Activated CD4-positive, alpha-beta T cell treated with anti-CD3 and anti-CD28 coated beads for 1 hour (primary cell): ENCODE results near the gene FSD2.
A peak's percentile ranks its signal among the peaks of the same experiment; 100 is the strongest.
"Not testable (repeated sequence)": the region's sequence is repeated elsewhere in the genome, so short reads cannot be mapped to it uniquely, and the experiment has no call there.

Experiments used
- DNase-seq: peaks from one replicate; pipeline ENCODE4 v3.0.0-alpha.2; 2020

FSD2 gene

GRCh38 chr15:82830427-82831173 is 24.7 kb upstream of the FSD2 start:
- no peak for DNase-seq

GRCh38 chr15:82829234-82829633 is 23.4 kb upstream of the FSD2 start:
- no peak for DNase-seq

GRCh38 chr15:82828075-82828474 is 22.2 kb upstream of the FSD2 start:
- DNase-seq = no peak

GRCh38 chr15:82823049-82823448 is 17.2 kb upstream of the FSD2 start:
- no peak for DNase-seq

GRCh38 chr15:82821851-82822250 is 16.0 kb upstream of the FSD2 start:
- DNase-seq = not testable (repeated sequence)

GRCh38 chr15:82821396-82821795 is 15.5 kb upstream of the FSD2 start:
- not testable (repeated sequence) for DNase-seq

- DNase-seq = no peak
These were observed 14.3 kb upstream of the FSD2 start for GRCh38 chr15:82820128-82820527.

GRCh38 chr15:82812994-82813393 is 7.1 kb upstream of the FSD2 start:
- DNase-seq = no peak

- peak; percentile 12 for DNase-seq
These were observed 5.1 kb upstream of the FSD2 start for GRCh38 chr15:82810890-82811426.

GRCh38 chr15:82810061-82810889 is 4.4 kb upstream of the FSD2 start:
- DNase-seq = peak; percentile 12

- peak; percentile 89 for DNase-seq
These were observed 3.6 kb upstream of the FSD2 start, which contains the start of gene WHAMM for GRCh38 chr15:82809308-82810060. WHAMM (plus strand) TSS chr15:82809628; CDS start chr15:82809727, 99 bp downstream.

- no peak for DNase-seq
These were observed 2.8 kb upstream of the FSD2 start for GRCh38 chr15:82808634-82809041.

- no peak for DNase-seq
These were observed 2.2 kb upstream of the FSD2 start for GRCh38 chr15:82807920-82808633.

GRCh38 chr15:82804575-82804949 is 1.3 kb downstream of the FSD2 start:
- no peak for DNase-seq

GRCh38 chr15:82803793-82804574 is 1.9 kb downstream of the FSD2 start:
- DNase-seq = no peak

GRCh38 chr15:82802497-82802896 is 3.4 kb downstream of the FSD2 start:
- no peak for DNase-seq

- no peak for DNase-seq
These were observed 6.6 kb downstream of the FSD2 start for GRCh38 chr15:82799183-82799841.

GRCh38 chr15:82798531-82799166 is 7.2 kb downstream of the FSD2 start:
- DNase-seq = no peak

- DNase-seq = no peak
These were observed 7.8 kb downstream of the FSD2 start for GRCh38 chr15:82798104-82798503.

- DNase-seq = no peak
These were observed 12.1 kb downstream of the FSD2 start for GRCh38 chr15:82793737-82794136.
